NCI-H1048 (cell line): ENCODE data around the gene BRF1.
"Not testable (repeated sequence)": the region's sequence is repeated elsewhere in the genome, so short reads cannot be mapped to it uniquely, and the experiment has no call there.

Experiments used
- DNase-seq: peaks from one replicate; lab custom pipeline; 2025; lab: John Stamatoyannopoulos, UW

The BRF1 gene

GRCh38 chr14:105300542-105301102 lies at the start of gene BRF1:
TSS of gene BRF1 (minus strand) at chr14:105301001. CDS start at chr14:105300629, 372 bp downstream.
- DNase-seq: peak; percentile 93

- no peak for DNase-seq
Observed at GRCh38 chr14:105349992-105350391, 49.2 kb upstream of the BRF1 start.

GRCh38 chr14:105348945-105349699 lies 48.3 kb upstream of the BRF1 start:
- DNase-seq: no peak

DNA sequence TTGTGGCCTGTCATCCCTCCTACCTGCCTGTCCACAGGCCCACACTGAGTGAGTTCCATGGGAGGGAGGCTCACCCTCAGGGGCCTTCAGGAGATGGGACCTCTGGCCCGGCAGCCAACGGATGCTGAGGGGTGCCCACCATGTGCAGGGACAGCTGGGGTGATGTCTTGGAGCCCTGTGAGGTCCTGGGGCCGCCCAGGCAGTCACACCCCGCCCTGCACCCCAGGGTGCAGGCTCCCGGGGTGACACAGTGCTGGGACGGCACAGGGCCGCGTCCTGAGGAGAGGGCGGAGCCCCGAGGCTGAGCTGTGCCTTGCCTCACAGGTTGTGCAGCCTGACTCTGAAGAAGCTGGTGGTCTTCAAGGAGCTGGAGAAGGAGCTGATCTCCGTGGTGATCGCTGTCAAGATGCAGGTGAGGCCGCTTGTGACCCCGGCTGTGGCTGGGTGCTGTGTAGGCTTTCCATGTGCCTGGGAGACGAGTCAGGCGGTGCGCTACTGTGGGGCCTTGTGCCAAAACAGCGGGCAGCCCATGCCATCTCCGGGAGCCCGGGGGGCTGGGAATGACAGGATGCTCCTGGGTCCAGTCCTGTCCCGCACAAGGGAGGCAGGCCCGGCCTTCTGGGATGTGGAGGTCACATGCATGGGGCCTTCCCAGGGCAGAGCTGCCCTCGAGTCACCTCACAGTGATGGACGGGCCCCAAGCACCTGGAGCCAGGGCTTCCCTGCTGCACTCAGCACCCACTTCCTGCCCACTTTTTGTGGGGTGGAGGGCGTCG lies 47.6 kb upstream of the BRF1 start:
- DNase-seq: no peak

DNA sequence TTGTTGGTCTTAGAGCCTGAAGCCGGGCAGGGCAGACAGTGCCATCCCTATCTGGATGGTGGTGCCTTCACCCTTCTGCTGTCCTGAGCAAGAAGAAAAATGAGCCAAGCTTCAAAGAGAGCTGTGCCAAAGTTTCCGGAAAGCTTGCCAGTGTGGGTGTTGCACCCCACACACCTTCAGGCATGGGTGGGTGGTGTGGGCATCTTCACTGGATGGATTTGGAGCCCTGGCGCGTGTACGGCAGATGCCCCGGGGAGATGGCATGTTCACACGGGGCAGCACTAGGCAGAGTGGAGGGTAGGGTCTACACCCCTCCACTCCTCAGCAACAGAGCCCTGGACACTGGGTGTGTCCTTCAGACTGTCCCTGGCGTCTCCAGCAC lies 46.8 kb upstream of the BRF1 start:
- no peak for DNase-seq

- no peak for DNase-seq
Observed at GRCh38 chr14:105346876-105347586, 46.2 kb upstream of the BRF1 start.

DNA sequence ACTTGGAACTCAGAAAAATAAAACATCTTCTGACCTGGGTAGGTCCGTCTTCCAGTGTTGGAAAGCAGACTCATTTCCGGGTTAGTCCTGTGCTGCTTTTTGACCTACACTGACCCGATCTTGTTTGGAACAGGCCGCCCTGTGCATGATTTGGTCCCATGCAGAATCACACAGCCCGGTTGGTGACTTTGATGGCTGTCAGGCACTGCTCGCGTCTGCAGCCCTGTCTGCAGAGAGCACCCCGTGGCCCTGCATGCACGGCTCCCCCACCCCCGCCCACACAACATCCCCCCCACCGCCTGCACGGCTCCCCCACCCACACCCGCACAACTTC lies 45.4 kb upstream of the BRF1 start:
- no peak for DNase-seq

- no peak for DNase-seq
Observed at GRCh38 chr14:105343194-105343593, 42.4 kb upstream of the BRF1 start.

- DNase-seq: no peak
Observed at GRCh38 chr14:105340821-105341733, 40.3 kb upstream of the BRF1 start.

GRCh38 chr14:105337966-105338741 lies 37.4 kb upstream of the BRF1 start:
- DNase-seq: no peak

DNA sequence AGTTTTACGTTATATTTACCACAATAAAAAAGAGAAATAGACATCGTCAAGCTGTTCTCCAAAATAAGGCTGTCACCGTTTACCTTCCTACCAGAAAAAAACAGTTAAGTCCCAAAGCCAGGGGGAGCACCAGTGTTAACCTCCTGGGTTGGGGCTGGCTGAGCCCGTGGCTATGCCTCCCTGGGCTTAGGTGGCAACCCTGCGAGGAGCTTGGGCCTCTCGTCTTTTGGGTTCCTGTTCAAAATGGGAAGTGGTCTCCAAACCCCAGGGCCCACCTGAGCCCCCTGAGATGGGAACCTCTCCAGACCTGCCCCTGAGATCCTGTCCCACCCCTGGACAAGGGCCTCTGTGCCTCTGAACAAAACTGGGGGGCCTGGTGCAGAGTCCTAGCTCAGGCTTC lies 36.6 kb upstream of the BRF1 start:
- DNase-seq: no peak

DNA sequence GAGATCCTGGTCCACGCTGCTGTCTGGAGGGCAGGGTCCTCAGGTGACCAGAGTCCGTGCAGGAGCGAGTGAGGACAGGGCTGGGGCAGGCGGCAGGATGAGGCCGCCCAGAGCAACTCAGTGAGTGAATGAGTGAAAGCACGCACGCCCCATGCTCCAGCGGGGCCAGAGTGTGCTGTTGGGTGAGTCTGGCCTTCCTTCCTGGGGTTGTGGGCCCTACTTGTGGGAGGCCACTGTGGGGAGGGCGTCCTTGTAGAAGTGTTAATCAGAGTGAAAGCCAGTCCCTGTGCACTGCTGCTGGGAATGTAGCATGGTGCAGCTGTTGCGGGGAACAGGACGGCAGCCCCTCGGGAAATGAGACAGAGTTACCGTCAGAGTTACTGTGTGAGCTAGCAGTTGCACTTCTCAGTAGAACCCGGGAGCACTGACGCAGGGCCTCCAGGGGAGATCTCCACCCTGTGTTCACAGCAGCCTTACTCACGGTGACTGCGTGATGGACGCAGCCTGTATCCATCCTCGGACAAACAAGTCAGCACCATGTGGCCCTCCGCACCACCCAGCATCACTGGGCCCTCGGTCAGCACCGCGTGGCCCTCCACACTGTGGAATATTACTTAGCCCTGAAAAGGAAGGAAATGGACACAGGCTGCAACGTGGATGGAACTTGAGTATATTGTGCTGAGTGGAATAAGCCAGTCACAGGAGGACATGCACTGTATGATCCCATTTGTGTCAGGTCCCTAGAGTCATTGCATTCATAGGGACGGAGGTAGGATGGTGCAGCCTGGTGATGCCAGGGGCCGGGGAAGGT lies 35.9 kb upstream of the BRF1 start:
- DNase-seq: no peak

DNA sequence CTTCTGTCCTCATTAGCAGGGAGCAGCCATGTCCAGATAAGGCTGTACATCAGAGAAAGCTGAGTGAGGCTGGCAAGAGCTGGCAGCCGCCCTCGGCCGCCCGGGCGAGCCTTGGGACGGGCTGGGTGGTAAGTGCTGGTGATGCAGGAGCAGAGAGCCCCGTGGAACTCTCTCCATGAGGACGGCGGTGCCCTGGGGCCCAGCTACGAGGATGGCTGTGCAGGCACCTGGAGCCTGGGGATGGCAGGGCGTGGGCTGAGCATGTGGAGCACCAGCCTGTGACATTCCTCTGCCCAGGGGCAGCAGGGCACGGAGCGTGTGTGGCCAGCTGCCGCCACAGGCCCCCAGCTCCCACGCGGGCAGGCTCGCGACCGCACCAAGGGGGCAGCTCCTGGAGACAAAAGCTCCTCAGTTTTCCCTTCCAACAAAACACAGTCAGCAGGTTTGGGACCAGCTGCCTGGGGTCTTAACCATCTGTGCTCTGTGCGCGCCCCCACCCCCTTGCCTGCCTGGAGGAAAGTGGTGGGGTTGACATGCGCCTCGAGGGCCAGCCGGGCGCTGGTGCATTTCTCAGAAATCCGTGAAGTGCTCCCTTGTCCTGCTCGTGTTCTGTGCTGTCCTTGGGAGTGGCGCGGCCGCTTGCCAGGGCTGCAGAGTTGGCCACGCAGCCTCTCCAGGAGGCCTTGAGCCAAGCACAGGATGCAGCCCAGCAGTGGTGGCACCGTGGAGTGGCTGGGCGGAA lies 35.1 kb upstream of the BRF1 start:
- DNase-seq: no peak

- not testable (repeated sequence) for DNase-seq
Observed at GRCh38 chr14:105335231-105335542, 34.4 kb upstream of the BRF1 start.

- DNase-seq: no peak
Observed at GRCh38 chr14:105334383-105335230, 33.8 kb upstream of the BRF1 start.

DNA sequence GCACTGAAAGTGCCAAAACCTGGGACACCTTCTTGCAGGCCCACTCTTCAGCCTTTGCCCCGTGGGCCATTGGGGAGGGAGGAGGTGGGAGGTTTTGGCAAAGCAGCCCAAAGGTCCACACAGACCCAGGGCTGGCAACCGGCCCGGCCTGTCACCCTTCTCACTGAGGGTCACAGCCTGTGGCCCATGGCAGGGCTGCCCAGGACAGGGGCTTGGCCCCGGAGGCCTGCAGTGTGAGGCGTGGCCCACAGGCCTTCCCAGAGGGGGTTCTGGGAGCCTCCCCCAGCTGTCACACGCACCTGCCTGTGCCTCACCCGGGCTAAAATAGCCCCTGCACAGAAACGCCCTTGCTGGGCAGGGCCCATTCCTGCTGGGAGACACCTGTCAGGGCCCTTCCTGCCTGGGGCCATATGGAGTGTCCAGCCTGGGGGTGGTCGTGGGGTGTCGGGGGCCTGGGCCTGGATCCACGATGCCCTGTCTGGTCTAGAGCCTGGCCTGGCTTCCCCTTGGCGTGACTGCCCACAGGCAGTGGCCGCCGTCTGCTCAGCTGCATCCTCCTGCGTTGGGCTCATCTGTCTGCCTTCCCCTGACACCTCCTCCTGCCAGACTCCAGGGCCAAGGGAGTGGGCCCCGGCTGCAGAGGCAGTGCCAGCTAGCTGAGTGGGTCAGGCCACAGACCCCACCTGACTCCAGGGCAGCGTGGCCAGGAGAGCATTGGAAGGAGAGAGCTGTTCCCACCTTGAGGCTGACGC lies 33.0 kb upstream of the BRF1 start:
- no peak for DNase-seq

DNA sequence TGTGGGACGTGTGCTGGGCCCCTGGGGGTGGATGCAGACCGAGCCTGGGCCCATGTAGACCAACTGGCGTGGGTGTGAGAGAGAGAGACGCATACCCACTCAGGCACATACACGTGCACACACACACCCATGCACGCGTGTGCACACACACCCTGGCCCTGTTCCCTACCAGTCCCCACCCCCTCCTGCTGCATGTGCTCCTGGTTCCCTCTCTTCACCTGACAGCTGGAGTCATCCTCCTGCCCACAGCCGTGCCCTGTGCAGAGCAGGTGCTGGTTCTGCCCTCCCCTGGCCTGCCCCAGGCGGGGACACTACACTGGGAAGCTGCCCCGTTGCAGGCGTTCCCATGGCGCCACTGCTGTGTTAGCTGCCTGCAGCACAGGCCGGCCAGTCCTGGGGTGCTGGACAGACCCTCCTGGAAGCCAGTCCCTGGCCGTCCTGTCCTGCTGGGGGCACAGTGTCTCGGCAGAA lies 32.3 kb upstream of the BRF1 start:
- DNase-seq: no peak
